Measurements from ENCODE around the gene DOC2B. TPM values are rescaled to one million over a fixed set of nuclear protein-coding genes. Genes with fewer than 3 reads are reported as not detected.
"Not testable (repeated sequence)": the region's sequence is repeated elsewhere in the genome, so short reads cannot be mapped to it uniquely, and the experiment has no call there.

Gene DOC2B
- total RNA-seq, 1 experiment from 2014 or later: not detected

DNA sequence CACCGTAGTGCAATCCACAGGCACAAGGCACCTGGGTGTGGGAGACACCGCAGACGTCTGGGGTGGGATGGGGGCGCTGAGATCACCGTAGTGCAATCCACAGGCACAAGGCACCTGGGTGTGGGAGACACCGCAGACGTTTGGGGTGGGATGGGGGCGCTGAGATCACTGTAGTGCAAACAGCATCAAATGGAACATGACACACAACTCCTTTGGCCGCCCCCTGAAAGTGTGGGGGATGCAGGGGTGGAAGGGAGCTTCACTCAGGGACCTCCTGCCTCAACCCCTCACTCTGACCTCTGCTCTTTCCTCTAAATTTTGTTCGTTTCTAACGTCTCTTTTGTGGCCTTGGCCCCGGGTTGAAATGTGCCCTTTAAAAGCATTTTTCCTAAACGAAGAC lies 20.3 kb upstream of the DOC2B start:
- H3K9me3 ChIP-seq (replicated peaks); H3K27ac ChIP-seq; H3K4me1 ChIP-seq; H3K36me3 ChIP-seq; DNase-seq; H3K27me3 ChIP-seq; H3K4me3 ChIP-seq: not testable (repeated sequence)

- H3K27me3 ChIP-seq; H3K27ac ChIP-seq; H3K4me1 ChIP-seq; DNase-seq; H3K4me3 ChIP-seq; H3K36me3 ChIP-seq; H3K9me3 ChIP-seq (replicated peaks): not testable (repeated sequence)
Measured at GRCh38 chr17:201257-201656, 19.8 kb upstream of the DOC2B start.

- H3K4me1 ChIP-seq: no peaks in the 10 kb centered on the region
- no peaks in the 10 kb centered on the region for H3K27me3 ChIP-seq
- DNase-seq: no peak
- no peaks in the 10 kb centered on the region for H3K36me3 ChIP-seq
- H3K9me3 ChIP-seq (replicated peaks): no peaks in the 10 kb centered on the region
- no peak overlapping the region for H3K4me3 ChIP-seq
- H3K27ac ChIP-seq: no peak overlapping the region
Measured at GRCh38 chr17:200586-200985, 19.1 kb upstream of the DOC2B start.

- H3K9me3 ChIP-seq (replicated peaks): no peaks in the 10 kb centered on the region
- H3K4me3 ChIP-seq: no peak overlapping the region
- H3K36me3 ChIP-seq: no peaks in the 10 kb centered on the region
- H3K4me1 ChIP-seq: no peaks in the 10 kb centered on the region
- no peaks in the 10 kb centered on the region for H3K27me3 ChIP-seq
- no peak for DNase-seq
- H3K27ac ChIP-seq: no peak overlapping the region
Measured at GRCh38 chr17:199806-200545, 18.5 kb upstream of the DOC2B start.

DNA sequence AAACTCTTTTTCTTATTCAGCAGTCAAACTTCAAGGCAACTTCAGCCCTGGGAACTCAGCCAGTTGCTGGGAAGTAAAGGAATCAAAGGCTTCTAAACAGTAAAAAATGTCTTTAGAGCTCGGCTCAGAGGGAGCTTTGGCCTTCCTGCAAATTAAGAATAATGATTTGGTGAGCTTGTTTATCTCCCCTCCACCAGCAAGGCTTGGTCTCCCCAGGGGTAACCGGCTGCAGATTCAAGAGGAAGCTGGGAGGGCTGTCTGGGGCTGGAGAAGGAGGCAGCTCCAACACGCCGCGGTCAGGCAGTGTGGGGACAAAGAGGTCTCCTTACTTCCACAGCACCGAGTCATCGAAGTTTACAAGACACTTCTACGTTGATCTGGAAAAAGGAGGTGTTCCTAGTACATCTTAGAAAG lies 17.7 kb upstream of the DOC2B start:
- no peaks in the 10 kb centered on the region for H3K9me3 ChIP-seq (replicated peaks)
- no peaks in the 10 kb centered on the region for H3K4me1 ChIP-seq
- H3K36me3 ChIP-seq: no peaks in the 10 kb centered on the region
- H3K27ac ChIP-seq: no peak overlapping the region
- H3K27me3 ChIP-seq: no peaks in the 10 kb centered on the region
- no peak overlapping the region for H3K4me3 ChIP-seq
- DNase-seq: no peak

- DNase-seq: not testable (repeated sequence)
Measured at GRCh38 chr17:198225-198624, 16.8 kb upstream of the DOC2B start.

DNA sequence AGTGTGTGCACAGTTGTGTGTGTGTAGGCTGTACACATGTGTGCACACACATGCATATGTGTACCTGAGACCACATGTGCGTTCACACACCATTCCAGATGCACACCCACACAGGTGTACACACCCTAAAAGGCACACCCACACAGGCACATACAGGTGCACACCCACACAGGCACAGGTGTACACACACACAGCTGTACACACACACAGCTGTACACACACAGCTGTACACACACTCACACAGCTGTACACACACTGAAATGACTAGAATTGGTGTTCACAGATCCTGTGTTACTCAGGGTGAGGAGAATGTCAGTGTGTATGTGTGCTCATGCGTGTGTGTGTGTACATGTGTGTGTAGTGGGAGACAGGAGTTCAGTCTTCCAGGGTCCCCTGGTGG lies 15.9 kb upstream of the DOC2B start:
- Histone ChIP-seq H3K4me1 (no peaks in the 10 kb centered on the region), H3K9me3 (replicated peaks) (no peaks in the 10 kb centered on the region), H3K4me3 (no peak overlapping the region), H3K27ac (no peak overlapping the region), H3K27me3 (no peaks in the 10 kb centered on the region), H3K36me3 (no peaks in the 10 kb centered on the region)
- DNase-seq: no peak

More at GRCh38 chr17:198225-198624, 16.8 kb upstream of the DOC2B start:
- H3K9me3 ChIP-seq (replicated peaks); H3K4me1 ChIP-seq; H3K4me3 ChIP-seq; H3K27ac ChIP-seq; H3K27me3 ChIP-seq; H3K36me3 ChIP-seq: not testable (repeated sequence)

DNA sequence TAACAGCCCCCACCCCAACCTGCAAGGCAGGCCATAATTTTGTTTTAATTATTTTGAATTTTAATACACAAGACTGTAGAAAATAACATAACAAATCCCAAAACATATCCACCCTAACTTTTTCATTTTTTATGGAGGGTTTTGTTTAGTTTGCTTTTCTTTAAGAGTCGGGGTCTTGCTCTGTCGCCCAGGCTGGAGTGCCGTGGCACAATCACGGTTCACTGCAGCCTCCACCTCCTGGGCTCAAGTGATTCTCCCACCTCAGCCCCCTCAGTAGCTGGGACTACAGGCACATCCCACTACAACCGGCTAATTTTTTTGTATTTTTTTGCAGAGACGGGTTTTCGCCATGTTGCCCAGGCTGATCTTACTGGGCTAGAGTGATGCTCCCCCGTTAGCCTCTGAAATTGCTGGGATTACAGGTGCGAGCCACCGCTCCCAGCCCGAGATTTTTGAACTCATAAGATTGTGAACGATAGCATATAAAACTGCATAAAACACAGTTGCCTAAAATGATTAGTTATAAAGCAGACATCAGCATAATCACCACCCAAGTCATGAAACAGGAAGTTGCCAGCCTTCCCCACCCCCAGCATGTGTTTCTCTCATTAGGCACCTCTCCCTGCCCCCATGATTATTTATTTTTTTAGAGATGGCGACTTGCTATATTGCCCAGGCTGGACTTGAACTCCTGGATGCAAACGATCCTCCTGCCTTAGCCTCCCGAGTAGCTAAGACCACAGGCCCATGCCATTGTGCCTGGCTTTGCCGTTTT lies 13.6 kb upstream of the DOC2B start:
- Histone ChIP-seq H3K9me3 (replicated peaks) (no peaks in the 10 kb centered on the region), H3K36me3 (no peaks in the 10 kb centered on the region), H3K27me3 (no peaks in the 10 kb centered on the region), H3K27ac (no peak overlapping the region), H3K4me3 (no peak overlapping the region), H3K4me1 (no peaks in the 10 kb centered on the region)
- no peak for DNase-seq

- H3K4me1 ChIP-seq: no peaks in the 10 kb centered on the region
- H3K36me3 ChIP-seq: no peaks in the 10 kb centered on the region
Measured at GRCh38 chr17:193841-194806, 12.7 kb upstream of the DOC2B start.

DNA sequence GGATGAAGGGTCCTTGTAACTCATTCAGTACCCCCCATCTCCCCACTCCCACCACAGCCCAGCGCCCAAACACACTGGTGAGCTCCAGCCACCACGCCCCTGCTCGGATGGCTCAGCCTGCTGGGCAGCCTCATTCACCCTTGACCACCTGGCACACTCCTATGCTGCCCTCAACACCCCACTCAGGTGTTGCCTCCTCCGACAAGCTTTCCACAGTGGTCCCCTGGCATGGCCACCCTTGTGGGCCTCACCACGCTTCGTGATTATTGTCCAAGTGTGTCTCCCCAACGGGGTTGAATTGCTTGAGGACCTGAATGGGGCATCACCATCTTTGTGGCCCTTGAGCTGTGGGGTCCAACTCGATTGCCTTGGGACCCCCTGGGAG lies 12.0 kb upstream of the DOC2B start:
- no peaks in the 10 kb centered on the region for H3K27me3 ChIP-seq
- no peak for DNase-seq
- H3K36me3 ChIP-seq: no peaks in the 10 kb centered on the region
- H3K4me3 ChIP-seq: no peak overlapping the region
- no peaks in the 10 kb centered on the region for H3K4me1 ChIP-seq
- H3K27ac ChIP-seq: no peak overlapping the region
- H3K9me3 ChIP-seq (replicated peaks): no peaks in the 10 kb centered on the region

More at GRCh38 chr17:193841-194806, 12.7 kb upstream of the DOC2B start:
- H3K9me3 ChIP-seq (replicated peaks): no peaks in the 10 kb centered on the region
- no peak for DNase-seq
- no peak overlapping the region for H3K27ac ChIP-seq
- no peaks in the 10 kb centered on the region for H3K27me3 ChIP-seq
- no peak overlapping the region for H3K4me3 ChIP-seq

DNA sequence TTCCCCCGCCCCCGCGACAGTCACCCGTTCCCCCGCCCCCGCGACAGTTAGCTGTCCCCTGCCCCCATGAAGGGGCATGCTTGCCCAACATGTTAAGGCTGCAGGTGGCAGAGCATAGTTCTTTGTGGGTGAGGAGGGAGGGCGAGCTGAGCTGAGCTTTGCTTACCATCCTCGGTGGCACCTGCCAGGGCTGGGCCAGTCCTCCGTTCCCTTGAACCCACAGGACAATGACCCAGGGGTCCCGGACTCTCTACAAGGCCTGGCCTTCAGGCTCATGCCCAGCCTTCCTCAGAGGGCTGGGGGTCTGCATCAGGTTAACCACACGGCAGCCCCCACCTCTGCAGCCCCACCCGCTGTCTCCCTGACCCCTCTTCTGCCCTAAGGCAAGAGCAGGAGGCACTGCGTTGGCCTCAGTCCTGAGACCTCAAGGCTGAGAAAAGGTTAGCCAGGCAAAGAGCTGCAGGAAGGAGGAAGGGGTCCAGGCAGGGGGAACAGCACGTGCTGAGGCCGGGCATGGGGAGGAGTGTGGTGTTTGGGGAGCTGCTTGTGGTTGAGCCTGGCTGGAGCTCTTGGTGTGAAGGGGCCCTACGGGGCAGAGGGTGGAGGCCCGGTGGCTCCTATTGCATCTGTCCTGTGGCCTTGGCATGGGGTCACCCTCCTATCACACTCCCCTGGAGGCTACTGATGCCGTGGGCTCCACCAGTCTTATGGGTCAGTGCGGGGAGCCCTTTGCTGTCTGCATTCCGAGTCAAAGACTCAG lies 11.4 kb upstream of the DOC2B start:
- no peaks in the 10 kb centered on the region for H3K36me3 ChIP-seq
- no peaks in the 10 kb centered on the region for H3K4me1 ChIP-seq
- H3K27ac ChIP-seq: no peak overlapping the region
- no peak overlapping the region for H3K4me3 ChIP-seq
- H3K9me3 ChIP-seq (replicated peaks): no peaks in the 10 kb centered on the region
- DNase-seq: no peak
- no peaks in the 10 kb centered on the region for H3K27me3 ChIP-seq

DNA sequence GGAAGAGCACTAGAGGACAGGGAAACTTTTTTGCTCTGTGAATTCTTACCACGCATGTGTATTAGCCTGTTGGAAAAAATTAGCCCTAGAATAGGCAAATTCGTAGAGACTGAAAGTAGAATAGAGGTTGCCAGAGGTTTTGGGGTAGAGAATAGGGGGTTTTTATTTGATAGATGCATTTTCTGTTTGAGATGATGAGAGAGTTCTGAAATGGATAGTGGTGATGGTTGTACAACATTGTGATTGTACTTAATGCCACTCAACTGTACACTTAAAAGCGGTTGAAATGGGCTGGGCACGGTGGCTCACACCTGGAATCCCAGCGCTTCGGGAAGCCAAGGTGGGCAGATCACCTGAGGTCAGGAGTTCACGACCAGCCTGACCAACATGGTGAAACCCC lies 8.0 kb upstream of the DOC2B start:
- Histone ChIP-seq H3K27me3 (no peaks in the 10 kb centered on the region), H3K36me3 (no peaks in the 10 kb centered on the region), H3K9me3 (replicated peaks) (no peaks in the 10 kb centered on the region), H3K4me1 (no peaks in the 10 kb centered on the region), H3K27ac (no peak overlapping the region), H3K4me3 (no peak overlapping the region)
- DNase-seq: no peak

GRCh38 chr17:187130-187529 lies 5.7 kb upstream of the DOC2B start:
- Histone ChIP-seq H3K36me3 (no peaks in the 10 kb centered on the region), H3K4me3 (no peak overlapping the region), H3K4me1 (peaks cover 10% of the 10 kb centered on the region; the same call in 1 of the 2 replicates), H3K27me3 (no peaks in the 10 kb centered on the region), H3K27ac (no peak overlapping the region), H3K9me3 (replicated peaks) (no peaks in the 10 kb centered on the region)
- no peak for DNase-seq

GRCh38 chr17:185445-186138 lies 4.1 kb upstream of the DOC2B start:
- no peak for DNase-seq
- H3K9me3 ChIP-seq (replicated peaks): no peaks in the 10 kb centered on the region
- no peak overlapping the region for H3K27ac ChIP-seq
- peaks cover 10% of the 10 kb centered on the region; the same call in 1 of the 2 replicates for H3K4me1 ChIP-seq
- no peaks in the 10 kb centered on the region for H3K36me3 ChIP-seq
- no peak overlapping the region for H3K4me3 ChIP-seq
- H3K27me3 ChIP-seq: no peaks in the 10 kb centered on the region

All from SJCRH30 (cell line).